Measurements from ENCODE around the gene DYTN. TPM values are rescaled to one million over a fixed set of nuclear protein-coding genes. Genes with fewer than 3 reads are reported as not detected.
A peak's percentile ranks its signal among the peaks of the same experiment; 100 is the strongest.

DYTN gene
- total RNA-seq (2021) (not detected in 2 replicates), Bru-seq, nascent RNA (percentile 6 among the genes with signal in this experiment), BruChase-seq, experiment 1, labeled RNA remaining after a 2-hour chase (percentile 4 among the genes with signal in this experiment), BruChase-seq, experiment 2, labeled RNA remaining after a 6-hour chase (percentile 2 among the genes with signal in this experiment)
- long read RNA-seq = 0 reads

GRCh38 chr2:206718296-206718695 is at the start of gene DYTN:
Gene DYTN (minus strand): TSS chr2:206718396. CDS start chr2:206718279, 117 bp downstream.
- Histone ChIP-seq H3K4me1 (replicated peaks; ENCODE audit: insufficient read depth) (no peaks in the 10 kb centered on the region), H3K9me3 (ENCODE audit: insufficient read depth, low read depth) (no peaks in the 10 kb centered on the region; the same call in 1 of the 2 replicates), H3F3A (ENCODE audit: insufficient read depth, low read depth) (no peaks in the 10 kb centered on the region), H3K27me3 (ENCODE audit: insufficient read depth, low read depth) (no peaks in the 10 kb centered on the region), H2AFZ (no peak within 1 kb of the TSS), H3K9me2 (ENCODE audit: insufficient read depth) (no peaks in the 10 kb centered on the region), H3K27ac (no peak within 1 kb of the TSS), H3K4me2 (no peak within 1 kb of the TSS), H3K79me2 (ENCODE audit: low read depth) (no peaks in the 10 kb centered on the region), H3K36me3 (ENCODE audit: low read depth) (no peaks in the 10 kb centered on the region), H3K4me3 (no peak within 1 kb of the TSS), H4K20me1 (ENCODE audit: insufficient read depth) (no peaks in the 10 kb centered on the region)
- intact Hi-C loops (cut with micrococcal nuclease; ENCODE audit: unreplicated experiment) = no loop called here
- ChIA-PET CTCF (no interaction called here), POLR2A (ENCODE audit: unreplicated experiment) (no interaction called here)
- DNase-seq = no peak
- no TSS peak for BruUV-seq (replicated peaks)
- TF ChIP-seq CTCF (conservative IDR thresholded peaks at IDR 0.05) (no peak), EZH2 (IDR thresholded peaks at IDR 0.05; ENCODE audit: low read depth) (no peak)

- TF ChIP-seq CTCF (conservative IDR thresholded peaks at IDR 0.05) = no peak
- TF ChIP-seq EZH2 (IDR thresholded peaks at IDR 0.05; ENCODE audit: low read depth) = no peak
- Histone ChIP-seq H3K9me3 (ENCODE audit: insufficient read depth, low read depth) (no peaks in the 10 kb centered on the region), H4K20me1 (ENCODE audit: insufficient read depth) (no peaks in the 10 kb centered on the region), H2AFZ (peak overlapping the region; percentile 96), H3K4me3 (peak overlapping the region; percentile 82), H3K79me2 (ENCODE audit: low read depth) (peaks cover 27% of the 10 kb centered on the region), H3K36me3 (ENCODE audit: low read depth) (peaks cover 8% of the 10 kb centered on the region), H3K4me1 (replicated peaks; ENCODE audit: insufficient read depth) (peaks cover 16% of the 10 kb centered on the region), H3K9me2 (ENCODE audit: insufficient read depth) (no peaks in the 10 kb centered on the region), H3K4me2 (peak overlapping the region; percentile 79), H3F3A (ENCODE audit: insufficient read depth, low read depth) (no peaks in the 10 kb centered on the region), H3K27ac (peak overlapping the region; percentile 74), H3K27me3 (ENCODE audit: insufficient read depth, low read depth) (no peaks in the 10 kb centered on the region)
- CTCF ChIA-PET = no interaction called here
- no TSS peak for BruUV-seq (replicated peaks)
- intact Hi-C loops (cut with micrococcal nuclease; ENCODE audit: unreplicated experiment) = loop anchor here (5.0 to 10.0 kb wide), 3 partner anchors 74 to 611 kb away; partner anchors contain the start of genes EEF1B2 and NDUFS1
- no peak for DNase-seq
- POLR2A ChIA-PET (ENCODE audit: unreplicated experiment) = no interaction called here
Measured at GRCh38 chr2:206766057-206766930, 48.1 kb upstream of the DYTN start.

GRCh38 chr2:206765242-206766056 is 47.3 kb upstream of the DYTN start, which contains the start of the genes FASTKD2 and MDH1B:
Gene FASTKD2 (plus strand): TSS chr2:206765606. CDS start chr2:206766694, 1,088 bp downstream.
Gene MDH1B (minus strand): TSS chr2:206765328. CDS start chr2:206765271, 57 bp downstream.
- Histone ChIP-seq H3K4me1 (replicated peaks; ENCODE audit: insufficient read depth) (peaks cover 16% of the 10 kb centered on the region), H3F3A (ENCODE audit: insufficient read depth, low read depth) (no peaks in the 10 kb centered on the region), H3K27me3 (ENCODE audit: insufficient read depth, low read depth) (no peaks in the 10 kb centered on the region), H4K20me1 (ENCODE audit: insufficient read depth) (no peaks in the 10 kb centered on the region), H3K36me3 (ENCODE audit: low read depth) (peaks cover 8% of the 10 kb centered on the region), H3K27ac (peak within 1 kb of the TSS; percentile 74), H3K4me2 (peak within 1 kb of the TSS; percentile 79), H2AFZ (peak within 1 kb of the TSS; percentile 96), H3K79me2 (ENCODE audit: low read depth) (peaks cover 27% of the 10 kb centered on the region), H3K9me3 (ENCODE audit: insufficient read depth, low read depth) (no peaks in the 10 kb centered on the region), H3K4me3 (peak within 1 kb of the TSS; percentile 82), H3K9me2 (ENCODE audit: insufficient read depth) (no peaks in the 10 kb centered on the region)
- ChIA-PET CTCF (no interaction called here), POLR2A (ENCODE audit: unreplicated experiment) (interaction anchor here (0.5 kb wide), 1 partner anchor 1603 kb away, joined by 9 read pairs; no protein-coding TSS in a partner anchor)
- intact Hi-C loops (cut with micrococcal nuclease; ENCODE audit: unreplicated experiment) = loop anchor here (5.0 to 10.0 kb wide), 3 partner anchors 73 to 611 kb away; partner anchors contain the start of genes EEF1B2 and NDUFS1
- no TSS peak for BruUV-seq (replicated peaks)
- no peak for TF ChIP-seq CTCF (conservative IDR thresholded peaks at IDR 0.05)
- TF ChIP-seq EZH2 (IDR thresholded peaks at IDR 0.05; ENCODE audit: low read depth) = no peak
- DNase-seq = peak; percentile 73 to 79
